H1 (cell line): ENCODE measurements around the gene OMP. TPM values are rescaled to one million over a fixed set of nuclear protein-coding genes. Genes with fewer than 3 reads are reported as not detected.

ENCODE experiments used
- CTCF ChIA-PET: fragments of 300-600 bp; sonication (Branson Sonifier 250); formaldehyde crosslinking; loops from one replicate; lab custom pipeline; 2021; ENCODE audit not compliant: partially characterized antibody; lab: Charles Lee
- POLR2A ChIA-PET: fragments of 300-600 bp; sonication (Branson Sonifier 250); formaldehyde crosslinking; loops from one replicate; lab custom pipeline; 2021; ENCODE audit warnings: inconsistent platforms; ENCODE audit not compliant: partially characterized antibody; lab: Charles Lee
- DNase-seq, 2 experiments: peaks; one replicate each; pipeline versions ENCODE4 v3.0.0 to v3.0.0-alpha.2; 2010 to 2022; ENCODE audit warnings: low spot score in 2 of 2, low read depth in 1 of 2, mixed read lengths in 1 of 2
- FAIRE-seq: peaks from 2 replicates; lab custom pipeline; 2011; peaks lifted over from hg19 to GRCh38; lab: Jason Lieb, UNC
- H2AFZ ChIP-seq: 2 replicates; pipeline ENCODE4 v1.8.1; 2012; ENCODE audit warnings: low read length, inconsistent platforms
- H2AK5ac ChIP-seq: 2 replicates; pipeline ENCODE4 v1.6.1; 2013; ENCODE audit warnings: low read depth, low read length
- H2BK120ac ChIP-seq: replicated peaks from 2 replicates; pipeline ENCODE3; 2013; ENCODE audit warnings: low read depth, low read length, inconsistent platforms
- H2BK12ac ChIP-seq: 2 replicates; pipeline ENCODE4 v1.6.1; 2013; ENCODE audit warnings: low read depth, low read length
- H2BK15ac ChIP-seq: 2 replicates; pipeline ENCODE4 v1.6.1; 2013; ENCODE audit warnings: low read length
- H2BK20ac ChIP-seq: 2 replicates; pipeline ENCODE4 v1.6.1; 2013; ENCODE audit warnings: low read length
- H2BK5ac ChIP-seq: 2 replicates; pipeline ENCODE4 v1.6.1; 2013; ENCODE audit warnings: low read depth, low read length
- H3K14ac ChIP-seq: 2 replicates; pipeline ENCODE4 v1.6.1; 2013; ENCODE audit warnings: inconsistent platforms; ENCODE audit not compliant: insufficient read length
- H3K18ac ChIP-seq: 2 replicates; pipeline ENCODE4 v1.6.1; 2013; ENCODE audit warnings: low read length; ENCODE audit errors: extremely low read depth
- H3K23ac ChIP-seq: 2 replicates; pipeline ENCODE4 v1.6.1; 2013; ENCODE audit warnings: inconsistent platforms; ENCODE audit not compliant: insufficient read length
- H3K23me2 ChIP-seq: 2 replicates; pipeline ENCODE4 v1.6.1; 2013; ENCODE audit warnings: low read depth, low read length
- H3K27ac ChIP-seq: 2 replicates; pipeline ENCODE4 v1.6.1; 2011; ENCODE audit warnings: low read depth, low read length, inconsistent platforms
- H3K27me3 ChIP-seq, 4 experiments: replicated peaks in 1 of 4; 1 replicate in 1 of 4; 2 replicates in 3 of 4; pipeline versions ENCODE4 v1.6.1 to v1.8.1; 2011 to 2013; ENCODE audit warnings: low read length in 3 of 4, mild to moderate bottlenecking in 3 of 4, inconsistent platforms in 2 of 4, mixed read lengths in 2 of 4, moderate library complexity in 1 of 4; ENCODE audit not compliant: control insufficient read depth in 3 of 4, insufficient read depth in 3 of 4; ENCODE audit errors: extremely low read depth in 1 of 4
- H3K36me3 ChIP-seq, 4 experiments: 2 replicates each; pipeline versions ENCODE4 v1.6.1 to v1.8.1; 2011 to 2013; ENCODE audit warnings: mild to moderate bottlenecking in 4 of 4, low read length in 3 of 4, moderate library complexity in 2 of 4, control low read depth in 1 of 4, inconsistent platforms in 1 of 4; ENCODE audit not compliant: insufficient read depth in 4 of 4, control insufficient read depth in 2 of 4
- H3K4ac ChIP-seq: replicated peaks from 2 replicates; pipeline ENCODE3; 2013; ENCODE audit warnings: low read length, low read depth, mixed read lengths, inconsistent platforms; ENCODE audit not compliant: insufficient read length
- H3K4me1 ChIP-seq, 4 experiments: replicated peaks in 1 of 4; 1 replicate in 1 of 4; 2 replicates in 3 of 4; pipeline versions ENCODE4 v1.6.1 to v1.8.1; 2011 to 2013; ENCODE audit warnings: low read length in 3 of 4, inconsistent platforms in 2 of 4, mixed read lengths in 1 of 4; ENCODE audit not compliant: insufficient read depth in 4 of 4, control insufficient read depth in 3 of 4
- H3K4me2 ChIP-seq, 2 experiments: 2 replicates each; pipeline versions ENCODE4 v1.6.1 to v1.8.1; 2011 to 2013; ENCODE audit warnings: low read depth in 2 of 2, low read length in 2 of 2, control low read depth in 1 of 2, inconsistent platforms in 1 of 2, mild to moderate bottlenecking in 1 of 2; ENCODE audit not compliant: insufficient read depth in 1 of 2
- H3K4me3 ChIP-seq, 4 experiments: fragments of 200-600, 300-600 bp in 1 of 4; sonication (generic), shearing (Covaris generic), sonication (Bioruptor Twin) in 1 of 4; 2 replicates each; pipeline versions ENCODE4 v1.5.1 to v1.8.1; 2011 to 2016; ENCODE audit warnings: low read length in 4 of 4, low read depth in 3 of 4, control low read depth in 2 of 4, inconsistent platforms in 2 of 4, mild to moderate bottlenecking in 2 of 4, mixed read lengths in 1 of 4, moderate library complexity in 1 of 4; ENCODE audit not compliant: insufficient read depth in 2 of 4; ENCODE audit errors: extremely low read depth in 1 of 4
- H3K56ac ChIP-seq: replicated peaks from 2 replicates; pipeline ENCODE3; 2013; ENCODE audit warnings: low read depth, mild to moderate bottlenecking, mixed read lengths, low read length, inconsistent platforms; ENCODE audit not compliant: insufficient read length
- H3K79me1 ChIP-seq: 2 replicates; pipeline ENCODE4 v1.6.1; 2013; ENCODE audit warnings: low read depth, low read length, control low read depth
- H3K79me2 ChIP-seq, 2 experiments: 2 replicates each; pipeline versions ENCODE4 v1.6.1 to v1.8.1; 2012 to 2013; ENCODE audit warnings: low read length in 2 of 2, mild to moderate bottlenecking in 2 of 2, inconsistent platforms in 1 of 2; ENCODE audit not compliant: insufficient read depth in 2 of 2, control insufficient read depth in 1 of 2
- H3K9ac ChIP-seq, 4 experiments: replicated peaks in 1 of 4; 1 replicate in 1 of 4; 2 replicates in 3 of 4; pipeline versions ENCODE4 v1.6.1 to v1.8.1; 2011 to 2013; ENCODE audit warnings: low read depth in 3 of 4, low read length in 3 of 4, control low read depth in 2 of 4, mild to moderate bottlenecking in 2 of 4, moderate library complexity in 2 of 4, inconsistent platforms in 1 of 4; ENCODE audit errors: extremely low read depth in 1 of 4
- H3K9me3 ChIP-seq, 2 experiments: 2 replicates each; pipeline versions ENCODE4 v1.6.1 to v1.8.1; 2012 to 2013; ENCODE audit warnings: mild to moderate bottlenecking in 2 of 2, moderate library complexity in 2 of 2, control low read depth in 1 of 2, inconsistent platforms in 1 of 2, low read depth in 1 of 2, low read length in 1 of 2, mixed read lengths in 1 of 2; ENCODE audit not compliant: insufficient read depth in 2 of 2
- H4K20me1 ChIP-seq, 2 experiments: replicated peaks in 1 of 2; 2 replicates each; pipeline versions ENCODE3 to v1.8.1; 2011 to 2013; ENCODE audit warnings: inconsistent platforms in 2 of 2, low read length in 2 of 2, mild to moderate bottlenecking in 1 of 2; ENCODE audit not compliant: insufficient read depth in 2 of 2, control insufficient read depth in 1 of 2
- H4K5ac ChIP-seq: 2 replicates; pipeline ENCODE4 v1.6.1; 2013; ENCODE audit warnings: low read length, low read depth, mixed read lengths, inconsistent platforms; ENCODE audit not compliant: insufficient read length
- H4K8ac ChIP-seq: 2 replicates; pipeline ENCODE4 v1.8.0; 2013; ENCODE audit warnings: mild to moderate bottlenecking, moderate library complexity, low read length, inconsistent platforms; ENCODE audit not compliant: insufficient read depth; ENCODE audit errors: extremely low read depth
- H4K91ac ChIP-seq: replicated peaks from 2 replicates; pipeline ENCODE3; 2013; ENCODE audit warnings: low read length, mixed read lengths, inconsistent platforms; ENCODE audit not compliant: insufficient read length
- SP4 ChIP-seq: IDR thresholded peaks from 2 replicates; pipeline ENCODE4 v1.6.1; 2012; ENCODE audit warnings: low read length, inconsistent platforms
- SUZ12 ChIP-seq: fragments of 200-600 bp; sonication (generic); IDR thresholded peaks from 2 replicates; pipeline ENCODE4 v1.6.1; 2012; ENCODE audit warnings: mild to moderate bottlenecking, inconsistent platforms, low read length, moderate library complexity, mixed read lengths
- WGBS, 2 experiments: shearing (Covaris generic) in 1 of 2; methylation state at CpG; one replicate each; pipeline versions ENCODE4 v1.1.6 to v1.1.7; 2013 to 2015; ENCODE audit warnings: low lambda C conversion rate in 2 of 2, mixed read lengths in 2 of 2, inconsistent platforms in 1 of 2, low coverage in 1 of 2, missing lambda C conversion rate in 1 of 2; ENCODE audit not compliant: insufficient replicate concordance in 2 of 2, insufficient coverage in 1 of 2, insufficient read length in 1 of 2; ENCODE audit errors: extremely low coverage in 1 of 2, missing lambda C conversion rate in 1 of 2; 5-methylcytosine and 5-hydroxymethylcytosine counted together
- polyA plus RNA-seq, 7 experiments: library from polyadenylated mRNA; depleted of rRNA in 3 of 7; stranded (reverse) in 5 of 7; unstranded in 2 of 7; fragments of >200 nt in 5 of 7; fragments of 200-250 nt in 2 of 7; gene quantifications; 1 replicate in 5 of 7; 2 replicates in 1 of 7; 4 replicates in 1 of 7; pipeline versions ENCODE4 v1.2.1 to v1.2.3, GENCODE V29; 2011 to 2013; ENCODE audit warnings: missing spikeins in 2 of 7, mixed read lengths in 2 of 7
- total RNA-seq: library from RNA; stranded (reverse); fragmentation: NEBNext Ultra II Directional; extraction: Animal tissue kit (Norgen Biotek cat#: 25700); gene quantifications from 2 replicates; pipeline ENCODE4 v1.2.1, GENCODE V29; 2021

The OMP gene
- total and polyA plus RNA-seq, 2 of the 8 experiments (the other 6 are each of a cell fraction or from before 2014, with no cell fraction given): not detected

DNA sequence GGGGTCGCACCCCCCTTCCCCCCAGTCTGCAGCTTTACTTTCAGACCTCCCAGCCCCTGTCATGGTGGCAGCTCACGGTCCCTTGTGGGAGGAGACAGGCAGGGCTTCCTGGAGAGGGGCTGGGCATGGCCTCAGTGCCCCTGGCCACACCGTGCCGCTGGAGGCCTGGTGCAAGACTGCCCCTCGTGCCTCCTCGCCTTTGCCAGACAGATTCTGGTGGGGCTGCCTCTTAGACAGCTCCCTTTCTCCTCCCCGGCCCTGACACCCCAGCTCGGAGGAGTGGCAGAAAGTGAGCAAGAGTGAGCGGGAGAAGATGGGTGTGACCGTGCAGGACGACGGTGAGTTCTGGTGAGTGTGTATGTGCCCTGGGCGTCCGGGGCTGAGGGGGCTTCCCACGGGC, 13.3 kb downstream of the OMP start:
- Histone ChIP-seq H3K4ac (no peak overlapping the region), H3K9ac (no peak overlapping the region), H3K79me2 (no peaks in the 10 kb centered on the region), H4K5ac (no peak overlapping the region), H3K36me3 (no peaks in the 10 kb centered on the region; a peak in 1 of 8 replicates), H2BK20ac (no peak overlapping the region), H4K20me1 (no peaks in the 10 kb centered on the region), H2AFZ (no peak overlapping the region), H2AK5ac (no peak overlapping the region), H3K9me3 (no peaks in the 10 kb centered on the region), H3K23ac (no peak overlapping the region), H3K23me2 (no peaks in the 10 kb centered on the region), H3K4me1 (peaks cover 0 to 3% (median 1%) of the 10 kb centered on the region in 4 experiments; a peak in 3 of 7 replicates), H2BK5ac (peak overlapping the region; percentile 44; the same call in 1 of the 2 replicates), H2BK120ac (no peak overlapping the region), H3K27me3 (no peaks in the 10 kb centered on the region), H3K18ac (no peak overlapping the region), H2BK15ac (no peak overlapping the region), H3K79me1 (no peaks in the 10 kb centered on the region), H4K91ac (no peak overlapping the region), H3K27ac (no peak overlapping the region), H3K56ac (no peak overlapping the region), H4K8ac (no peak overlapping the region; the same call in 1 of the 2 replicates), H3K14ac (no peak overlapping the region), H3K4me2 (no peak overlapping the region), H3K4me3 (no peak overlapping the region), H2BK12ac (no peak overlapping the region)
- ChIA-PET POLR2A (no interaction called here), CTCF (interaction anchor here (1.0 to 19.1 kb wide), 17 partner anchors 11 to 83 kb away, joined by 3 to 297 read pairs (median 6); partner anchors contain the start of genes MYO7A and OMP)
- WGBS, 2 experiments: 88% methylated on average over 11 of the region's 15 CpGs; no CpG with 5 or more reads in 1 of the 2 experiments
- no peak for FAIRE-seq
- no peak for DNase-seq
- TF ChIP-seq SUZ12 (no peak), SP4 (no peak)
